Measurements from ENCODE around the gene EVX2.

EVX2 gene

DNA sequence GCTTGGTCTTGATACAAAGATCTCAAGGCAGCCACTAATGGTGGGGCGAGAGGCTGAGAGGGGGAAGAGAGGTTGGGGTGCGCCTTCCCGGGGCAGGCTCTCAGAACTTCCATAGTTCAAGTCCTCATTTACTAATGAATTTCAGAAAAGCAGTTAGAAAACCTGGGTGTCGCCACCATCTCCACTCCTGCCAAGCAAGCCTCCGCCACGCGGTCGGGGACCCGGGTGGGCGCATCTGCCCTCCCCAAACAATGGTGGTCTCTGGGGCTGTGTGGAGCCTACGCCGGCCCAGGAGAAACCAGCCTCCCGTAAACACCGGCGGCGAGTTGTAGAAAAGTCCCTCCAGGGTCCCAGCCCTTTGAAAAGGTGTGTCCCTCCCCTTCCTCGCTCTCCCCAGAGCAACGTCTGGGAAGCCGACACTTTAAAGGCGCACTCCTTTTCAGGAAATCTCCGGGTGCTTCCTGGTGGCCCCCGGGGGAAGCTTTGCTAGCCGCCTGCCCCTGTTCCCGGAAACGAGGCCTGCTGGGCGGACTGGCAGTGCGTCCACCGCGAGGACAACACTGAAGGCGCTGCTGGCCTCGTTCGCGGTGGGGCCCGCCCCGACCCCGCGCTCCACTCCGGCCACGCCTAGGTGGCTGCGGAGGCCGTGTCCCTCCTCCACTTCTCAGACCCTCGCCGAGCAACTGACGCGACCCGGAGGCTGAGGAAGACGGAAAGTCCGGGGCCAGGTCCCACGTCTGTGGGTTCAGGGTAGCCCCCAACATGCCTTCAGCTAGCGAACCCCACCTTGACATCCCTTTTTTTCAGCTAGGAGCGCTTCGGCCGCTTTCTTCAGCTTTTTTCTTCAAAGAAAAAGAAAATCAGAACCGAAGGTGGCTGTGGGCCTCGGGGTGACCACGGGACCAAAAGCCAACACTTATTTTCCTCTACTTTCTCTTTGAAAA lies 16.8 kb downstream of the EVX2 start:
- CTCF ChIA-PET, result interaction anchor here (0.9 to 1.3 kb wide), 2 partner anchors 12 to 377 kb away, joined by 3 read pairs; no protein-coding TSS in a partner anchor
- H3K4me3 ChIP-seq (ENCODE audit: low read depth, low read length), result peak overlapping the region; percentile 15; the same call in 1 of the 2 replicates
- POLR2A ChIA-PET, result no interaction called here

DNA sequence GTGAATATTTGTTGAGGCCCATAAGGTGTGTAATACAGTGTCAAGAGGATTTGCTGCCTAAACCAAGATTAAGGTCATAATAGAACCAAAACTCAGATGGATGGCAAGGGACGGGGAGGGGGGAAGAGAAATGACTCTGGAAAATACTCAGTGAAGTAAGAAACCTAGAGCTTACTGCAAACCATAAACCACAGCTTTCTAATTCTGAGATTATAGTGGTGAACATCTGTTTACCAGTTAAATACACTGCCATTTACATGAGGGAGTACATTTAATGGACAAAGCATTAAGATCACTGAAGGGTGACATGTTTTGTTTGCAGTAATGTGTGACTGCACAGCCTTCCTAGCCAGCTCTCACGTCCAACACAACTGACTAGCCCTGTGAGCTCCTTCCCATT lies 19.8 kb downstream of the EVX2 start:
- CTCF ChIA-PET, result no interaction called here

More for the DNA sequence above, 16.8 kb downstream of the EVX2 start:
- TF ChIP-seq, protein P1, sequence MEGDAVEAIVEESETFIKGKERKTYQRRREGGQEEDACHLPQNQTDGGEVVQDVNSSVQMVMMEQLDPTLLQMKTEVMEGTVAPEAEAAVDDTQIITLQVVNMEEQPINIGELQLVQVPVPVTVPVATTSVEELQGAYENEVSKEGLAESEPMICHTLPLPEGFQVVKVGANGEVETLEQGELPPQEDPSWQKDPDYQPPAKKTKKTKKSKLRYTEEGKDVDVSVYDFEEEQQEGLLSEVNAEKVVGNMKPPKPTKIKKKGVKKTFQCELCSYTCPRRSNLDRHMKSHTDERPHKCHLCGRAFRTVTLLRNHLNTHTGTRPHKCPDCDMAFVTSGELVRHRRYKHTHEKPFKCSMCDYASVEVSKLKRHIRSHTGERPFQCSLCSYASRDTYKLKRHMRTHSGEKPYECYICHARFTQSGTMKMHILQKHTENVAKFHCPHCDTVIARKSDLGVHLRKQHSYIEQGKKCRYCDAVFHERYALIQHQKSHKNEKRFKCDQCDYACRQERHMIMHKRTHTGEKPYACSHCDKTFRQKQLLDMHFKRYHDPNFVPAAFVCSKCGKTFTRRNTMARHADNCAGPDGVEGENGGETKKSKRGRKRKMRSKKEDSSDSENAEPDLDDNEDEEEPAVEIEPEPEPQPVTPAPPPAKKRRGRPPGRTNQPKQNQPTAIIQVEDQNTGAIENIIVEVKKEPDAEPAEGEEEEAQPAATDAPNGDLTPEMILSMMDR (IDR thresholded peaks at IDR 0.05; ENCODE audit: insufficient read depth, low read length, missing control alignments), result no peak
- DNase-seq (ENCODE audit: low read depth, low spot score), result no peak

DNA sequence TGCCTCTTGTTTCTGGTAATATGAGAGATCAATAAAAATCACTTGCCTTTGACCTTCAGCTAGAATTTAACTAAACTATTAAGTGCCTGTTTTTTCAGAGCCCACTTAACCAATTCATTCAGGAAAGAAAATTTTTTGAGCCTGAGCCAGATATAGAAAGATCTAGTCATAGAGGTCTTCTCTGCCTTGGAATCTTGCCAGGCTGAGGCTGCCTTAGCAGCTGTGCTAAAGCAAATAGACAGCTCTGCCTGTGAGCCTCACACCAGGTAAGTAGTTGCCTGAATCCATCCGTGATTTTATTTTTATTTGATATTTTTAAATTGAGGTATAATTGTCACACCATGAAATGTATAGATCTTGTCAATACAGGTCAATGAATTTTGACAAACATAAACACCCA lies 27.4 kb downstream of the EVX2 start:
- POLR2A ChIA-PET, result no interaction called here
- DNase-seq (ENCODE audit: low read depth, low spot score), result no peak
- CTCF ChIA-PET, result interaction anchor here (1.5 kb wide), 1 partner anchor 26 kb away, joined by 3 read pairs; no protein-coding TSS in a partner anchor
- TF ChIP-seq, protein P1 (IDR thresholded peaks at IDR 0.05; ENCODE audit: insufficient read depth, low read length, missing control alignments), result no peak
- no peak overlapping the region for H3K4me3 ChIP-seq (ENCODE audit: low read depth, low read length)

More for the DNA sequence above, 19.8 kb downstream of the EVX2 start:
- no peak for DNase-seq (ENCODE audit: low read depth, low spot score)
- POLR2A ChIA-PET, result no interaction called here
- TF ChIP-seq, protein P1 (IDR thresholded peaks at IDR 0.05; ENCODE audit: insufficient read depth, low read length, missing control alignments), result no peak
- no peak overlapping the region for H3K4me3 ChIP-seq (ENCODE audit: low read depth, low read length)

DNA sequence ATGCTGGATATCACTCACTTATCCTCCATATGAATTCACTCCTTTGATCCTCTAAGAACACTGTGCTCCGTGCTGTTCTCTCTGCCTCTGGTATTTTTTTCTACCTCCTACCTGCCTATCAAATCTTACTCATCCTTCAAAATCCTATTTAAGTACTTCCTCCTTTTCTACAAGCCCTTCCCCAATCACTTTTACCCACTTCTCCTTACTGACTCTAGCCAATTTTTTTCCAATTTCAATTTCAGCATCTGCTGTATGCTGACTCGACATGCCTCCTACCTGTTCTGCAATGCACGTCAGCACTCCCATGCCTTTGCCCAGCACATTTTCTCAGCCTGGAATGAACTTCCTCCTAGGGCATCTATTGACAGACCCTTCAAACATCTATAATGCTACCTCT lies 44.4 kb downstream of the EVX2 start:
- TF ChIP-seq, protein P1 (IDR thresholded peaks at IDR 0.05; ENCODE audit: insufficient read depth, low read length, missing control alignments), result no peak
- DNase-seq (ENCODE audit: low read depth, low spot score), result no peak
- POLR2A ChIA-PET, result no interaction called here

DNA sequence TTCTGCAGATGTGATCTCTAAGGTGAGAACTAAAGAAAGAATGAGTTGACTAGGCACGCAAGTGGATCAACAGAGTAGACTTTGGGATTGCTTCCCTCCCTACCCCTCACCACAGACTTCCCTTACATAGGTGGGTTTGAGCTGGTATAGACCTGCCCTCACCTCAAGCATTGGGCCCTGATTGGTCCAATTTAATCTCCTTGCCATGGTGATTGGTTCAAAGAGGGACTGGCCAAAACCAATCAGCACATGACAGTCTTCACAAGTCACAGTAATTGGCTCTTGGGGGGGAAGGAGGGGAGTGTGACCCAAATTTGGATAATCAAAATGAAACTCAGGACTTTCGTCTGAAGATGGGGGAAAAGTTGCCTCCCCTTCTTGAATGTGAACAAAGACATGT lies 45.1 kb downstream of the EVX2 start:
- ChIA-PET CTCF (no interaction called here), POLR2A (no interaction called here)

More for the DNA sequence above, 44.4 kb downstream of the EVX2 start:
- no peak overlapping the region for H3K4me3 ChIP-seq (ENCODE audit: low read depth, low read length)
- CTCF ChIA-PET, result no interaction called here

More for the DNA sequence above, 45.1 kb downstream of the EVX2 start:
- no peak overlapping the region for H3K4me3 ChIP-seq (ENCODE audit: low read depth, low read length)
- TF ChIP-seq, protein P1 (IDR thresholded peaks at IDR 0.05; ENCODE audit: insufficient read depth, low read length, missing control alignments), result no peak
- no peak for DNase-seq (ENCODE audit: low read depth, low spot score)
